K562 (cell line): ENCODE measurements around the gene RNASE13. TPM values are rescaled to one million over a fixed set of nuclear protein-coding genes. Genes with fewer than 3 reads are reported as not detected.

Experiments
- ATAC-seq: fragments of 200-7000 bp; cut with Tn5 transposase; 3 replicates; pipeline ENCODE4 v1.9.1; 2020; ENCODE audit warnings: moderate library complexity
- BruUV-seq: library from RNA; stranded (reverse); fragments of 400-500 nt; replicated peaks from 2 replicates; lab custom pipeline; 2021; lab: Mats Ljungman, UMichigan
- CTCF ChIA-PET: fragments of 300-600 bp; formaldehyde crosslinking; extraction: SDS; loops from one replicate; lab custom pipeline; 2021; ENCODE audit warnings: low intra/inter-chr PET ratio; lab: Yijun Ruan, JAX
- POLR2A ChIA-PET: fragments of 300-600, 350-650 bp; sonication (Branson Sonifier 250); formaldehyde crosslinking; extraction: SDS; loops from one replicate; lab custom pipeline; 2021; ENCODE audit warnings: antibody characterized with exemption, inconsistent platforms; lab: Yijun Ruan, JAX
- DNase-seq, 4 experiments: peaks; one replicate each; pipeline versions ENCODE4 v3.0.0 to v3.0.0-alpha.2; 2011 to 2018; ENCODE audit warnings: low spot score in 3 of 4, mixed read lengths in 3 of 4; ENCODE audit errors: extremely low read depth in 1 of 4
- FAIRE-seq: peaks from 2 replicates; lab custom pipeline; 2011; peaks lifted over from hg19 to GRCh38; lab: Jason Lieb, UNC
- H2AFZ ChIP-seq: 2 replicates; pipeline ENCODE4 v1.6.0; 2011; ENCODE audit warnings: low read depth, low read length, control low read depth, inconsistent platforms
- H3K27ac ChIP-seq: fragments of 200-600 bp; 3 replicates; pipeline ENCODE4 v1.8.0; 2011; ENCODE audit warnings: low read depth, mild to moderate bottlenecking, control low read depth, inconsistent platforms, low read length, moderate library complexity, mixed read lengths; ENCODE audit errors: extremely low read depth
- H3K27me3 ChIP-seq, 2 experiments: fragments of 300-600 bp in 1 of 2; 2 replicates in 1 of 2; 3 replicates in 1 of 2; pipeline versions ENCODE4 v1.6.0 to v1.8.0; 2011; ENCODE audit warnings: inconsistent platforms in 2 of 2, low read length in 2 of 2, mild to moderate bottlenecking in 1 of 2, mixed read lengths in 1 of 2, moderate library complexity in 1 of 2; ENCODE audit not compliant: control insufficient read depth in 2 of 2, insufficient read depth in 2 of 2
- H3K36me3 ChIP-seq: fragments of 300-600 bp; 3 replicates; pipeline ENCODE4 v1.8.0; 2011; ENCODE audit warnings: mild to moderate bottlenecking, low read length, inconsistent platforms; ENCODE audit not compliant: control insufficient read depth, insufficient read depth
- H3K4me1 ChIP-seq, 2 experiments: fragments of 200-600 bp in 1 of 2; replicated peaks in 1 of 2; 2 replicates in 1 of 2; 3 replicates in 1 of 2; pipeline versions ENCODE4 v1.5.1 to v1.8.0; 2011; ENCODE audit warnings: inconsistent platforms in 2 of 2, low read length in 2 of 2, mild to moderate bottlenecking in 1 of 2, mixed read lengths in 1 of 2, moderate library complexity in 1 of 2; ENCODE audit not compliant: control insufficient read depth in 2 of 2, insufficient read depth in 2 of 2
- H3K4me2 ChIP-seq: 2 replicates; pipeline ENCODE4 v1.6.1; 2011; ENCODE audit warnings: low read length, control low read depth, inconsistent platforms, mixed read lengths; ENCODE audit not compliant: insufficient read depth
- H3K4me3 ChIP-seq: fragments of 200-600 bp; sonication (generic), shearing (Covaris generic); 2 replicates; pipeline ENCODE4 v1.5.1; 2016; ENCODE audit warnings: control low read depth, inconsistent platforms
- H3K79me2 ChIP-seq: fragments of 200-600 bp; 3 replicates; pipeline ENCODE4 v1.8.0; 2011; ENCODE audit warnings: low read length, inconsistent platforms; ENCODE audit not compliant: control insufficient read depth, insufficient read depth
- H3K9ac ChIP-seq, 2 experiments: 2 replicates each; pipeline versions ENCODE4 v1.6.0 to v1.6.1; 2011; ENCODE audit warnings: low read depth in 2 of 2, low read length in 2 of 2, control low read depth in 1 of 2, inconsistent platforms in 1 of 2, mild to moderate bottlenecking in 1 of 2, mixed read lengths in 1 of 2; ENCODE audit not compliant: insufficient read depth in 1 of 2
- H3K9me1 ChIP-seq: one replicate; pipeline ENCODE4 v1.6.0; 2011; ENCODE audit warnings: inconsistent platforms, mild to moderate bottlenecking, low read length, moderate library complexity; ENCODE audit not compliant: control insufficient read depth, insufficient read depth
- H3K9me3 ChIP-seq: replicated peaks from 2 replicates; pipeline ENCODE4 v1.5.1; 2011; ENCODE audit warnings: low read depth, low read length, inconsistent platforms; ENCODE audit not compliant: control insufficient read depth, insufficient read depth
- H4K20me1 ChIP-seq: replicated peaks from 2 replicates; pipeline ENCODE4 v1.6.1; 2011; ENCODE audit warnings: low read length, inconsistent platforms, mixed read lengths; ENCODE audit not compliant: control insufficient read depth, insufficient read depth
- ARHGAP35 ChIP-seq: fragments of 450-650 bp; IDR thresholded peaks from 2 replicates; pipeline ENCODE4 v1.6.1; 2018; ENCODE audit not compliant: partially characterized antibody
- ATF6 ChIP-seq: sonication (generic); formaldehyde crosslinking; IDR thresholded peaks from 2 replicates; pipeline ENCODE4 v1.4.0; 2020; ENCODE audit warnings: mild to moderate bottlenecking, missing genetic modification reagents
- BCLAF1 ChIP-seq, 2 experiments: fragments of 450-650 bp in 1 of 2; IDR thresholded peaks; 2 replicates each; pipeline ENCODE4 v1.6.1; 2011 to 2017; ENCODE audit warnings: low read depth in 2 of 2, antibody characterized with exemption in 1 of 2, borderline replicate concordance in 1 of 2, low read length in 1 of 2, mild to moderate bottlenecking in 1 of 2, mixed read lengths in 1 of 2; ENCODE audit not compliant: control insufficient read depth in 1 of 2
- BRD9 ChIP-seq: fragments of 450-650 bp; IDR thresholded peaks from 2 replicates; pipeline ENCODE4 v1.6.1; 2018; ENCODE audit warnings: low read depth; ENCODE audit not compliant: partially characterized antibody
- CEBPG ChIP-seq, 3 experiments: fragments of 200-800 bp in 1 of 3; sonication (Bioruptor generic) in 1 of 3; sonication (generic) in 1 of 3; formaldehyde crosslinking in 1 of 3; IDR thresholded peaks in 2 of 3; conservative IDR thresholded peaks in 1 of 3; 2 replicates each; pipeline versions ENCODE4 v1.6.1 to v1.8.0; 2016 to 2022; ENCODE audit warnings: missing compliant biosample characterization in 2 of 3, missing genetic modification characterization in 2 of 3, mild to moderate bottlenecking in 1 of 3, missing genetic modification reagents in 1 of 3
- DDX20 ChIP-seq: fragments of 450-650 bp; IDR thresholded peaks from 2 replicates; pipeline ENCODE4 v1.6.1; 2016; ENCODE audit warnings: missing genetic modification characterization, low read depth, mild to moderate bottlenecking, missing compliant biosample characterization, moderate library complexity
- KDM2B ChIP-seq: fragments of 250-450 bp; sonication (Bioruptor Pico); IDR thresholded peaks from 2 replicates; pipeline ENCODE4 v1.8.0; 2021; ENCODE audit warnings: mild to moderate bottlenecking, moderate library complexity
- NR1H2 ChIP-seq: sonication (generic); formaldehyde crosslinking; IDR thresholded peaks from 2 replicates; pipeline ENCODE4 v1.4.0; 2020; ENCODE audit warnings: mild to moderate bottlenecking, missing genetic modification reagents
- POU5F1 ChIP-seq: fragments of 150-350 bp; IDR thresholded peaks from 2 replicates; pipeline ENCODE4 v1.6.1; 2014; ENCODE audit warnings: borderline replicate concordance, low read length, low read depth, mild to moderate bottlenecking; ENCODE audit not compliant: partially characterized antibody
- RBM14 ChIP-seq: fragments of 200-400 bp; formaldehyde crosslinking; IDR thresholded peaks from 2 replicates; pipeline ENCODE4 v1.6.1; 2018; ENCODE audit warnings: low read depth, mild to moderate bottlenecking, low read length, moderate library complexity, borderline replicate concordance; ENCODE audit not compliant: insufficient read depth
- ZNF696 ChIP-seq: fragments of 250-450 bp; sonication (Bioruptor Pico); conservative IDR thresholded peaks from 2 replicates; pipeline ENCODE4 v1.4.0; 2020; ENCODE audit warnings: mild to moderate bottlenecking, moderate library complexity
- WGBS: fragments of 100-300 bp; shearing (Covaris generic); methylation state at CpG from one replicate; pipeline ENCODE4 v1.1.6; 2016; ENCODE audit warnings: low coverage, mixed read lengths; ENCODE audit not compliant: insufficient coverage; ENCODE audit errors: missing lambda C conversion rate; 5-methylcytosine and 5-hydroxymethylcytosine counted together
- in situ Hi-C: fragments of 300-500 bp; cut with MboI; formaldehyde crosslinking; loops from 4 replicates; pipeline ENCODE4 v1.15.0; 2018; ENCODE audit warnings: inconsistent platforms, mixed read lengths
- intact Hi-C: fragments of 100-400 bp; cut with micrococcal nuclease; formaldehyde crosslinking; loops from 2 replicates; pipeline ENCODE4 v1.14.2; 2022
- polyA plus RNA-seq, 8 experiments: library from polyadenylated mRNA; depleted of rRNA in 4 of 8; stranded (reverse) in 5 of 8; unstranded in 3 of 8; fragments of >200 nt; fragmentation: Nextera tagmentation in 2 of 8; fragmentation: Illumina TruSeq in 1 of 8; extraction: Ambion mirVana in 2 of 8; extraction: Trizol in 1 of 8; gene quantifications; 2 replicates each; pipeline versions ENCODE4 v1.2.1 to v1.2.3, GENCODE V29; 2011 to 2014; ENCODE audit warnings: inconsistent platforms in 1 of 8, missing spikeins in 1 of 8
- total RNA-seq, 7 experiments: library from RNA; depleted of rRNA in 6 of 7; stranded (reverse); fragments of >200 nt in 6 of 7; fragmentation: Illumina TruSeq in 2 of 7; extraction: Trizol in 2 of 7; gene quantifications; 2 replicates each; pipeline versions ENCODE4 v1.2.1 to v1.2.3, GENCODE V29; 2011 to 2021; ENCODE audit warnings: low replicate concordance in 1 of 7

The RNASE13 gene
- total and polyA plus RNA-seq, 9 of the 15 experiments (the other 6 are each of a cell fraction or from before 2014, with no cell fraction given): not detected

- no peak overlapping the region for H3K4me3 ChIP-seq
- FAIRE-seq: no peak
- intact Hi-C loops: no loop called here
- no peaks in the 10 kb centered on the region for H4K20me1 ChIP-seq
- in situ Hi-C loops: no loop called here
- no peak overlapping the region for H3K4me2 ChIP-seq
- H3K9me3 ChIP-seq: no peaks in the 10 kb centered on the region
- H3K79me2 ChIP-seq: no peaks in the 10 kb centered on the region; the same call in 2 of the 3 replicates
- H3K9ac ChIP-seq: no peak overlapping the region; a peak in 1 of 4 replicates
- no peak overlapping the region for H2AFZ ChIP-seq
- no peaks in the 10 kb centered on the region for H3K9me1 ChIP-seq
- no TSS peak for BruUV-seq
- no peaks in the 10 kb centered on the region for H3K27me3 ChIP-seq
- H3K36me3 ChIP-seq: no peaks in the 10 kb centered on the region
- no peak overlapping the region for H3K27ac ChIP-seq
- H3K4me1 ChIP-seq: peaks cover 0 to 30% of the 10 kb centered on the region in 2 experiments; a peak in 3 of 5 replicates
- CTCF ChIA-PET: no interaction called here
- 79% methylated on average over 7 of the region's 26 CpGs for WGBS
- ATAC-seq: no peak
- no peak for DNase-seq
- POLR2A ChIA-PET: interaction anchor here (0.9 to 1.3 kb wide), 2 partner anchors 9 to 12 kb away, joined by 3 to 4 read pairs; no protein-coding TSS in a partner anchor
- no peak for TF ChIP-seq CEBPG (CRISPR knock-in tag; IDR thresholded peaks at IDR 0.05)
- TF ChIP-seq CEBPG (tag; conservative IDR thresholded peaks at IDR 0.05 in 1 of 2, IDR thresholded peaks at IDR 0.05 in 1 of 2): no peak
- TF ChIP-seq DDX20: no peak
- no peak for TF ChIP-seq KDM2B (CRISPR knock-in tag)
- no peak for TF ChIP-seq ARHGAP35
- no peak for TF ChIP-seq BCLAF1 (IDR thresholded peaks at IDR 0.05; ENCODE audit: borderline replicate concordance in 1 of 2, control insufficient read depth in 1 of 2, low read depth in 2 of 2, low read length in 1 of 2)
- no peak for TF ChIP-seq ATF6 (CRISPR knock-in tag)
- no peak for TF ChIP-seq ZNF696
- no peak for TF ChIP-seq BRD9
- no peak for TF ChIP-seq NR1H2
- no peak for TF ChIP-seq RBM14
- no peak for TF ChIP-seq POU5F1
Observed at GRCh38 chr14:21074398-21075272, 40.0 kb upstream of the RNASE13 start.
